Stimulated activated CD8-positive, alpha-beta memory T cell treated with anti-CD3 and anti-CD28 coated beads, Interleukin-2, amount 100 ng/mL, for 1 hour (primary cell): ENCODE results near the gene PLPP1.

Experiments used
- DNase-seq, 2 donors: peaks; one replicate each; pipeline ENCODE4 v3.0.0-alpha.2; 2020; ENCODE audit warnings: low read depth in 2 of 2

PLPP1 gene

GRCh38 chr5:55409775-55410174, 125.0 kb downstream of the PLPP1 start:
- DNase-seq = no peak

DNA sequence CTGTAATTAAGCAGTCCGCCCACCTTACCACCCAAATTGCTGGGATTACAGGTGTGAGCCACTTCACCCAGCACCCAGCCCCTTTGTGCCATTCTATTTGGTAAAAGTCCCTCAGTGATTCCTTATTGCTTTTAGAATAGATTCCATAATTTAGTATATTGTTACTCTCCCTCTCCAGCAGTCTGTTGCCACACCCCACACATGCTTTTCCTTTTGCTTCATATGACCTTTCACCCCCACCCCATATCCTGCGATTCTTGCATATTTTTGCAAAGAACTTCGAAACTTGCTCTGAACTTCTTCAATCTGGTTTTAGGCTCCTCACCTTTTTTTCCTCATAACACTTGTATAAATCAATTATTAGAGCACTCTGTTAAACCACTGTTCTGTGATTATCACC, 126.8 kb downstream of the PLPP1 start:
- no peak for DNase-seq

DNA sequence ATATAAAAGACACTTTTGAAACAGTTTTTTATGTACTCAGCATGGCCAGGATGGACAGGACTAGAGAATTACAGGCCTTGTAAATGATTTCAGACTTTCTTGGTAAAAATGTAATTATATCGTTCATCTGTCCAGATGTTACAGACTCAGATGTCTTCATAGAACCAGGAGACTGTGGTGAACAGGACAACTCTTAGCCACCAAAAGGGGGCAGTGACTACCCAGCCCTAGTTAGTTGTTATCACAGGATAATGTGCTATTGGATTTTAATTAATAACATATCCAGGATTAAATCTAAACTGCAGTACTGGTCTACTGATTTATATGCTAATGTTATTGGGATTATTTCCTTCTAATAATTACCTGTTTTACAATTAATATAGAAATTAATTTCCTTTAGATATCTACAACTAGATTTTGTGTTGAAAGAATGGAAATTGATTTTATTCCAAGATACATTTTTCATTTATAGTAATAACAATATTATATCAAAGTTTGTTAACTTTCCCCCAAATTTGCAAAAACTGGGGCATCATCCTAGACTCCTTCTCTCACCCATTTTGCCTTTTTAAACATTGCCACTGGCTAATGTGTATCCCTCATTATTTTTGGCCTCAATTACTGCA, 127.6 kb downstream of the PLPP1 start:
- DNase-seq = no peak

GRCh38 chr5:55406292-55406691, 128.5 kb downstream of the PLPP1 start:
- no peak for DNase-seq

GRCh38 chr5:55402199-55402598, 132.6 kb downstream of the PLPP1 start:
- no peak for DNase-seq

DNA sequence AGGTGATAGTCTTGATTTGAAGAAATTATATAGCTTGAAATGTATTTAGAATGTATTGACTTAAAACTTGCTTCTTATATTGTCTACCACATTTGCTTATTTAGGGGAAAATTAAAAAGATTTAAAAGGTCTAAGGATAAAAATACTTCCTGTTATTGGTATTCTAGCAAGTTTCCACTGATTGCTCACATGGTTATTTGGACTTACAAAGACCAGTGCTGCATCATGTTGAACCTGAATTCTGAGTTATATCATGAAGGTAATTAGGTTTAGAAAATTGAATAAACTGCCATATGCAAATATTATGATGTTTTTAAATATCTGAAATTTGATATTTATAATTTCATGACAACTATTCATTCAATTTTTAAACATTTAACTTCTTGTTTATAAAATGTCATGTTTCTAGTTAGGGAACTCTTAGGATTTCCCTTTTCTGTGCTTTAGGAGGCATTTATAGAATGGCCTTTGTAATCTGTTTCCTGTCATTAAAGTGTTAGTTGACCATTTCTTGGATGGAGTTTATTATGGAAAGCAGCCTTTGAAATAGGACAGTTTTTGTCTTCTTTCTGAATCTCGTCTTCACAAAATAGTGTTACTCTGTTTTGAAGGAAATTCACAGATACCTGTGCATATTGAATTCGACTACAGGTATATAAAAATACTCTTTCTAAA, 141.1 kb downstream of the PLPP1 start:
- no peak for DNase-seq

GRCh38 chr5:55392669-55393068, 142.1 kb downstream of the PLPP1 start:
- no peak for DNase-seq

GRCh38 chr5:55391707-55392106, 143.1 kb downstream of the PLPP1 start:
- no peak for DNase-seq

DNA sequence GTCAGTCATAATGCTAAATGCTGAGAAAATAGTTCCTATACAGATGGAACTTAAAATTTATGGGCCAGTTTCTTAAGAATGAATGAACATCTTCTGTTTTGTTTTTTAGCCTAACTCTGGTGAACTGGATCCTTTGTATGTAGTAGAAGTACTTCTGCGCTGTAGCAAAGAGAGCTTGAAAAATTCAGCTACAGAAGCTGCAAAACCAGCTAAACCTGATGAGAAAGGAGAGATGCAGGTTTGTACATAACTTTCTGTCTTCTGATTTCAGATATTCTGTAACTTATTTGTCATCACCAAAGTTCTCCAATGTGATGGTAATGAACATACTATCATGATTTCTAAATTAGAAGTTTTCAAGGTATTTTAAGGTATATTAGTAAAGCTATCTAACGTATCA, 146.9 kb downstream of the PLPP1 start:
- DNase-seq = no peak

GRCh38 chr5:55386356-55386755, 148.4 kb downstream of the PLPP1 start:
- no peak for DNase-seq

DNA sequence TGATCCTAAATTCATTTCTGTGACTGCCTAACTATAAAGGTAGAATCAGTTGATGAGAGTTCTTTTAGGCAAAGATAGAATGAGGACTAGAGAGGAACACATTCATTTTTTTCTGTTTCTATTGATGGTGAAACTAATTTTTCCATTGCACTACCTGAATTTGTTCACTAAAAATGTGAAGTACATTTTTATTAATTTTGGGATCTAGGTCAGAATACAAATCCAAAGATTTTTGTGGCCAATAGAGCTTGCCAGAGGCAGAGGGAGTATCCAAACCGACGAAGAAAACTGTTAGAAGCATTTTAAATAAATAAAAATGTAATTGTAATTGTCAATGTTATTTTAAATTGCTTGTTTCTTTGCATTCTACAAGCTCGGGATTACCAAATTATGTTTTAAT, 148.9 kb downstream of the PLPP1 start:
- DNase-seq = no peak

DNA sequence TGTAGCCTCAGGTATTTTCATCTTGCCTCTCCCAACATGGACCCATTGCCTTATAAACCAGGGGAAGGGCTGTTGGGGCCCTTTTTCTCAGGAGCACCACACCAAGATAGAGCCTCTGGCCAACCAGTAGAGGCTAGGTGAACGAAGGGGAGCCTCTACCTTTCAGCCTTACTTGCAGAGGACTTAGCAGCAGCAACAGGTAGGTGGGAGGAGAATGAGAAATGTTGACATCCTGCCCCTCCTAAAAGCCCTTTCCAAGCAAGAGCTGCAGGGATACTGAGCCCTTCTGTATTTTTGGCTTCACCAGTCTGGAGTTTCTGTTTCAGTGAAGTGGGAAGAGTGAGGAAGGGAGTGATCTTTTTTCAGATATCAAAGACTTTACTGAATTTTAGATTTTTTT, 149.5 kb downstream of the PLPP1 start:
- DNase-seq = no peak

- DNase-seq = no peak
Measured at GRCh38 chr5:55384072-55384471, 150.7 kb downstream of the PLPP1 start.

DNA sequence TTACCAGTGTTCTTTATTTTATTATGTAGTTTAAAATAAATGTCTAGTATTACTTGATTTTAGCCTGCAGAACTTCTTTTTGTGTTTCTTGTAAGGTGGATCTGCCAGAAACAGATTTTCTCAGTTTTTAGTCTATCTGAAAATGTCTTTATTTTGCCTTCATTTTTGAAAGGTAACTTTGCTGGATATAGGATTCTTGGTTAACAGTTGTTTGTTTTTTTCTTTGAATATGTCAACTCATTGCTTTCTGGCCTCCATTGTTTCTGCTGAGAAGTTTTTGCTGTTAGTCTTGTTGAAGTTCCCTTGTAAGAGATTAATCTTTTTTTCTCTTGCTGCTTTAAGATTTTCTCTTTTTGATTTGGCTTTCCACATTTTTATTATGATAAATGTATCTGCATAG, 151.5 kb downstream of the PLPP1 start:
- DNase-seq = no peak

- DNase-seq = no peak
Measured at GRCh38 chr5:55377810-55378209, 157.0 kb downstream of the PLPP1 start.
